A549 treated with GW870086 at 1 μM for 4 hours (cell line): ENCODE data around the gene EXD1. TPM values are rescaled to one million over a fixed set of nuclear protein-coding genes. Genes with fewer than 3 reads are reported as not detected.

Experiments
- total RNA-seq: library from RNA; stranded (reverse); fragments of 200-300 nt; extraction: Qiagen RNA extraction; gene quantifications from 5 replicates; pipeline ENCODE4 v1.2.3, GENCODE V29; 2022; ENCODE audit warnings: low read depth

Gene EXD1, protein sequence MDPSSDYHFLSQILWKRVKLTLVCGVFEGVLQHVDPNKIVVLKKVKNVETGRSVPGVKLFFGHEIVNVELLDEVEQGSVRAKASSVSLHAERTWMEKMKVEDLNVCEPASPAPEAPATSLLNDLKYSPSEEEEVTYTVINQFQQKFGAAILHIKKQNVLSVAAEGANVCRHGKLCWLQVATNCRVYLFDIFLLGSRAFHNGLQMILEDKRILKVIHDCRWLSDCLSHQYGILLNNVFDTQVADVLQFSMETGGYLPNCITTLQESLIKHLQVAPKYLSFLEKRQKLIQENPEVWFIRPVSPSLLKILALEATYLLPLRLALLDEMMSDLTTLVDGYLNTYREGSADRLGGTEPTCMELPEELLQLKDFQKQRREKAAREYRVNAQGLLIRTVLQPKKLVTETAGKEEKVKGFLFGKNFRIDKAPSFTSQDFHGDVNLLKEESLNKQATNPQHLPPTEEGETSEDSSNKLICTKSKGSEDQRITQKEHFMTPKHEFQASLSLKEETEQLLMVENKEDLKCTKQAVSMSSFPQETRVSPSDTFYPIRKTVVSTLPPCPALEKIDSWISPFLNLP
- total RNA-seq, result 0.16 to 0.33 TPM (median 0.27 TPM) in 3 of 5 replicates, not detected in the others

DNA sequence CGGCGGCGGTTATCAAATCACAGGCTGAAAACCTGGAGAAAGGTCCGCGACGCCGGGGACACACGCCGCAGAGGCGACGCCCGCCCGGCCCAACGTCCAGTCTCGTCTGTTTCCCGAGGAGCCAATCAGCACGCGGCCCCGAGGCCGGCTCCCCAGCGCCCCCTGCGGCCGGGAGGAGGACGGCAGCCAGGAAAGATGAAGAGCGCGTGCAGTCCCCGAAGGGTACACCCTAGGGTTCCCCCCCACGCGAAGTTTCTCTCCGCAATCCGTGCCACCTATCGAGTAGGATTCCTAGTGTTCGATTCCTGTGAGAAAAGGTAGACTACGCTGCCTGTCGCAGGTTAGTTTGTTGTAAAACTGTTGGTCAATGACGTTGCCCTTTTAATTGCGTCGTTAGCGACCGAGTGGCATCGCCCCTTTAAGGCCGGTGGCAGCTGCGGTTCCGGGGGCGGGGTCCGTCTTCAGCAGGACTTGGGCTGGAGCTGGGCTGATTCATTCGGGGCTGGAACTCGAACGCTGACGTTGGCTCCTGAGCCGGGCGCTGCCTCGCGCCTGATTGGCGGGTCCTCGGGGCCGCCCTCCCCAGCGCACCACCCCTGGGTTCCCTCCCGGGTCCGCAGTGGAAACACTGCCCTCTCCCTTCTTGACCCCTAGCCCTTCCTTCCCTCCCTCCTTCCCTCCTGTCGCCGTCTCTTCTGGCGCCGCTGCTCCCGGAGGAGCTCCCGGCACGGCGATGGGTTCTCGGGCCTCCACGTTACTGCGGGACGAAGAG is at the start of gene EXD1, which contains the start of gene CHP1:
Gene EXD1, minus strand, starts transcription at position 108 of the 772 bp plus-strand sequence. CDS start 4,182 bp downstream, outside the sequence.
Gene CHP1, plus strand, starts transcription at position 619 of the 772 bp plus-strand sequence. Its CDS starts 115 bp downstream, at position 734.

Other genes with a start within 250 kb of the EXD1 start
- gene INO80, start 114.5 kb downstream of the EXD1 start, total RNA-seq, result 12.3 to 14.9 TPM (median 12.5 TPM) in 5 replicates
- 61.3 to 71.8 TPM (median 64.8 TPM) in 5 replicates for gene CHP1, start 511 bp upstream of the EXD1 start, total RNA-seq
- gene OIP5, start 101.8 kb upstream of the EXD1 start, total RNA-seq, result 13.3 to 15.9 TPM (median 14.6 TPM) in 5 replicates
- gene NUSAP1, start 102.1 kb upstream of the EXD1 start, total RNA-seq, result 64.5 to 81.6 TPM (median 70.4 TPM) in 5 replicates
- gene NDUFAF1, start 171.7 kb upstream of the EXD1 start, total RNA-seq, result 12.0 to 14.3 TPM (median 13.4 TPM) in 5 replicates
- 17.4 to 23.1 TPM (median 21.3 TPM) in 5 replicates for gene RTF1, start 186.3 kb upstream of the EXD1 start, total RNA-seq